WTC11 (cell line): Measurements from ENCODE around the gene TNP2. TPM values are rescaled to one million over a fixed set of nuclear protein-coding genes. Genes with fewer than 3 reads are reported as not detected.

Experiments used
- ATAC-seq: fragments of 200-7000 bp; cut with Tn5 transposase; 2 replicates; pipeline ENCODE4 v1.10.0; 2021; ENCODE audit warnings: mild to moderate bottlenecking, moderate library complexity
- CTCF ChIA-PET: fragments of 300-600 bp; sonication (Branson Sonifier 250); formaldehyde crosslinking; loops from one replicate; lab custom pipeline; 2021; ENCODE audit warnings: antibody characterized with exemption; lab: Charles Lee
- POLR2A ChIA-PET: fragments of 350-600 bp; sonication (Branson Sonifier 250); formaldehyde crosslinking; loops from one replicate; lab custom pipeline; 2021; ENCODE audit warnings: antibody characterized with exemption; lab: Charles Lee
- DNase-seq: peaks from one replicate; pipeline ENCODE4 v3.0.0; 2021; ENCODE audit warnings: low spot score
- H3K27ac Mint-ChIP-seq: 2 replicates; pipeline ENCODE4 v1.8.0; 2021; ENCODE audit warnings: mixed read lengths
- H3K27me3 Mint-ChIP-seq: 2 replicates; pipeline ENCODE4 v1.8.0; 2021; ENCODE audit warnings: low read depth, mild to moderate bottlenecking, moderate library complexity, mixed read lengths
- H3K36me3 Mint-ChIP-seq: 2 replicates; pipeline ENCODE4 v1.8.0; 2021; ENCODE audit warnings: mixed read lengths
- H3K4me1 Mint-ChIP-seq: 2 replicates; pipeline ENCODE4 v1.8.0; 2022; ENCODE audit warnings: mixed read lengths
- H3K4me3 Mint-ChIP-seq: 2 replicates; pipeline ENCODE4 v1.8.0; 2021; ENCODE audit warnings: mild to moderate bottlenecking, moderate library complexity, mixed read lengths
- H3K9me3 Mint-ChIP-seq: 2 replicates; pipeline ENCODE4 v1.8.0; 2021; ENCODE audit warnings: mixed read lengths
- AFF4 ChIP-seq: sonication (generic); formaldehyde crosslinking; IDR thresholded peaks from 2 replicates; pipeline ENCODE4 v1.8.1; 2023; ENCODE audit warnings: mild to moderate bottlenecking, missing genetic modification reagents, borderline replicate concordance
- ARID4B ChIP-seq: sonication (generic); formaldehyde crosslinking; IDR thresholded peaks from 2 replicates; pipeline ENCODE4 v1.8.0; 2023; ENCODE audit warnings: missing genetic modification reagents, mild to moderate bottlenecking, borderline replicate concordance
- CDX4 ChIP-seq: fragments of 250-450 bp; sonication (Bioruptor Pico); IDR thresholded peaks from 2 replicates; pipeline ENCODE4 v1.9.0; 2021; ENCODE audit warnings: moderate library complexity, mild to moderate bottlenecking, inconsistent platforms, borderline replicate concordance
- CREB1 ChIP-seq: sonication (generic); formaldehyde crosslinking; IDR thresholded peaks from 2 replicates; pipeline ENCODE4 v1.8.0; 2023; ENCODE audit warnings: mild to moderate bottlenecking, missing genetic modification reagents
- E2F4 ChIP-seq: sonication (generic); formaldehyde crosslinking; IDR thresholded peaks from 2 replicates; pipeline ENCODE4 v1.8.1; 2022; ENCODE audit warnings: low read depth, mild to moderate bottlenecking, moderate library complexity, missing genetic modification reagents, borderline replicate concordance
- E2F5 ChIP-seq: sonication (generic); formaldehyde crosslinking; IDR thresholded peaks from 2 replicates; pipeline ENCODE4 v1.8.1; 2022; ENCODE audit warnings: mild to moderate bottlenecking, moderate library complexity, missing genetic modification reagents
- ERG ChIP-seq: fragments of 250-450 bp; sonication (Bioruptor Pico); IDR thresholded peaks from 2 replicates; pipeline ENCODE4 v1.8.0; 2021; ENCODE audit warnings: mild to moderate bottlenecking
- FOXK1 ChIP-seq: sonication (generic); formaldehyde crosslinking; IDR thresholded peaks from 2 replicates; pipeline ENCODE4 v1.8.0; 2022; ENCODE audit warnings: mild to moderate bottlenecking, moderate library complexity, missing genetic modification reagents
- PREB ChIP-seq: sonication (generic); formaldehyde crosslinking; IDR thresholded peaks from 2 replicates; pipeline ENCODE4 v1.8.1; 2022; ENCODE audit warnings: mild to moderate bottlenecking, missing genetic modification reagents, moderate library complexity, borderline replicate concordance
- RELA ChIP-seq: sonication (generic); formaldehyde crosslinking; IDR thresholded peaks from 2 replicates; pipeline ENCODE4 v1.8.1; 2022; ENCODE audit warnings: missing genetic modification reagents, mild to moderate bottlenecking, borderline replicate concordance
- SMAD4 ChIP-seq: sonication (generic); formaldehyde crosslinking; IDR thresholded peaks from 2 replicates; pipeline ENCODE4 v1.8.0; 2022; ENCODE audit warnings: mild to moderate bottlenecking, missing genetic modification reagents
- ZBTB43 ChIP-seq: sonication (generic); formaldehyde crosslinking; IDR thresholded peaks from 2 replicates; pipeline ENCODE4 v1.8.1; 2023; ENCODE audit warnings: mild to moderate bottlenecking, missing genetic modification reagents
- ZMAT4 ChIP-seq: fragments of 250-450 bp; sonication (Bioruptor Pico); IDR thresholded peaks from 2 replicates; pipeline ENCODE4 v1.9.0; 2021; ENCODE audit warnings: mild to moderate bottlenecking
- ZNF423 ChIP-seq: fragments of 250-450 bp; sonication (Bioruptor Pico); IDR thresholded peaks from 2 replicates; pipeline ENCODE4 v2.1.2; 2022; ENCODE audit warnings: mild to moderate bottlenecking, moderate library complexity
- ZSCAN18 ChIP-seq: fragments of 250-450 bp; sonication (Bioruptor Pico); IDR thresholded peaks from 2 replicates; pipeline ENCODE4 v2.1.2; 2022; ENCODE audit warnings: mild to moderate bottlenecking, moderate library complexity
- total RNA-seq: library from RNA; stranded (reverse); gene quantifications from 3 replicates; pipeline ENCODE4 v1.2.3, GENCODE V29; 2021

Gene TNP2
- total RNA-seq, 1 experiment from 2014 or later, result not detected

- ChIA-PET POLR2A (no interaction called here), CTCF (interaction anchor here (0.8 to 1.4 kb wide), 4 partner anchors 21 to 263 kb away, joined by 3 to 5 read pairs (median 4); partner anchors contain the start of gene SOCS1)
- peak; percentile 40 for DNase-seq
- TF ChIP-seq E2F5 (CRISPR knock-in tag) (no peak), FOXK1 (no peak), CREB1 (CRISPR knock-in tag) (no peak), CDX4 (CRISPR knock-in tag) (no peak), ZNF423 (CRISPR knock-in tag) (no peak), ZSCAN18 (CRISPR knock-in tag) (no peak), ZMAT4 (CRISPR knock-in tag) (no peak), ZBTB43 (CRISPR knock-in tag) (no peak), AFF4 (CRISPR knock-in tag) (no peak), E2F4 (CRISPR knock-in tag) (no peak), SMAD4 (CRISPR knock-in tag) (no peak), RELA (CRISPR knock-in tag) (no peak), ARID4B (CRISPR knock-in tag) (no peak), PREB (CRISPR knock-in tag) (no peak), ERG (CRISPR knock-in tag) (no peak)
- Mint-ChIP-seq H3K27me3 (no peaks in the 10 kb centered on the region), H3K4me1 (peaks cover 7% of the 10 kb centered on the region; the same call in 1 of the 2 replicates), H3K9me3 (peaks cover 5% of the 10 kb centered on the region), H3K4me3 (no peak overlapping the region), H3K36me3 (no peaks in the 10 kb centered on the region), H3K27ac (no peak overlapping the region)
- ATAC-seq, result peak; percentile 62
These were observed 35.3 kb downstream of the TNP2 start for GRCh38 chr16:11233727-11234376.
